GM11168 (cell line): Measurements from ENCODE around the gene USP17L15.
"Not testable (repeated sequence)": the region's sequence is repeated elsewhere in the genome, so short reads cannot be mapped to it uniquely, and the experiment has no call there.

Experiments used
- in situ Hi-C: fragments of 300-500 bp; cut with MboI; formaldehyde crosslinking; loops from one replicate; pipeline ENCODE4 v1.12.0; 2022; ENCODE audit warnings: low sequenced_read_pairs; ENCODE audit not compliant: unreplicated experiment

The USP17L15 gene

GRCh38 chr4:9234085-9234484 is at the start of gene USP17L15:
TSS of gene USP17L15 (plus strand) at chr4:9234385. CDS start at chr4:9234385, 0 bp downstream.
- in situ Hi-C loops: loop anchor here (25.0 kb wide), 1 partner anchor 153 kb away; no protein-coding TSS in a partner anchor

DNA sequence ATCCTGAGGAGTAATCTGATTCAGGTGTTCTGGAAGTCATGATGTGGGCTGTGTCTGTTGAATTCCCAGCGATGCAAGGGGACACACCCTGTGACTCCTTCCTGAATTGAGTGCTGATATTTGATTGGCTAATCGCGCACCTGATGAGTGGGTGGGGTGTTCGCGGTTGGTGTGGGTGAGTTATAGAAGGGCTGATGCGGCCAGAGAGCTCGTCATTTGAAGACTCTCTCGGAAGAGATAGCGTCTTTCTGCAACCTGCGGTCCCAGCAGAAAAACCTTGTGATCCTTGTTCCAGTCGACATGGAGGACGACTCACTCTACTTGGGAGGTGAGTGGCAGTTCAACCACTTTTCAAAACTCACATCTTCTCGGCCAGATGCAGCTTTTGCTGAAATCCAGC is 23.8 kb upstream of the USP17L15 start, which contains the start of gene USP17L10:
TSS of gene USP17L10 (plus strand) at position 301 of the 400 bp plus-strand sequence. CDS start at position 301, 0 bp downstream.
- in situ Hi-C loops: not testable (repeated sequence)

DNA sequence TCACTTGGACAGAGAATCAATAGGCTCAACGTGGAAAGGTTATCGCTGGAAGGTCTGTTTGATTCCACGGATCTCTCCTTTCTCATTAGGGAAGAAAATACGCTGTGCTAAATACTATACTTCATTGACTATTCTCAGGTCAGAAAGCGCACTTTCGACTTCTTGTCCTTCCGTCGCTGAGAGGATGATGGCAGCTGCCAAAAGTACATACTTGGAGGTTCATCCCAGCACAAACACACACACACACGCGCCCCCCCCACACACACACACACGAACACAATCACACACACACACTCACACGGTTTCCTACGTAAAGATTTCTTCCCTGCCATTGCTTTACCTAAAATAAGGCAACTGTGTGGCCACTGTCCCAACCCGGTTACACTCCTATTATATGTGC is 19.5 kb upstream of the USP17L15 start:
- in situ Hi-C loops: not testable (repeated sequence)

- in situ Hi-C loops: not testable (repeated sequence)
Observed at GRCh38 chr4:9215105-9215504, 19.1 kb upstream of the USP17L15 start, which contains the start of gene USP17L11. TSS of gene USP17L11 (plus strand) at chr4:9215405. CDS start at chr4:9215405, 0 bp downstream.

DNA sequence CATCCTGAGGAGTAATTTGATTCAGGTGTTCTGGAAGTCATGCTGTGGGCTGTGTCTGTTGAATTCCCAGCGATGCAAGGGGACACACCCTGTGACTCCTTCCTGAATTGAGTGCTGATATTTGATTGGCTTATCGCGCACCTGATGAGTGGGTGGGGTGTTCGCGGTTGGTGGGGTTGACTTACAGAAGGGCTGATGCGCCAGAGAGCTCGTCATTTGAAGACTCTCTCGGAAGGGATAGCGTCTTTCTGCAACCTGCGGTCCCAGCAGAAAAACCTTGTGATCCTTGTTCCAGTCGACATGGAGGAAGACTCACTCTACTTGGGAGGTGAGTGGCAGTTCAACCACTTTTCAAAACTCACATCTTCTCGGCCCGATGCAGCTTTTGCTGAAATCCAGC is 14.3 kb upstream of the USP17L15 start, which contains the start of gene USP17L12:
TSS of gene USP17L12 (plus strand) at position 301 of the 400 bp plus-strand sequence. CDS start at position 301, 0 bp downstream.
- in situ Hi-C loops: not testable (repeated sequence)

DNA sequence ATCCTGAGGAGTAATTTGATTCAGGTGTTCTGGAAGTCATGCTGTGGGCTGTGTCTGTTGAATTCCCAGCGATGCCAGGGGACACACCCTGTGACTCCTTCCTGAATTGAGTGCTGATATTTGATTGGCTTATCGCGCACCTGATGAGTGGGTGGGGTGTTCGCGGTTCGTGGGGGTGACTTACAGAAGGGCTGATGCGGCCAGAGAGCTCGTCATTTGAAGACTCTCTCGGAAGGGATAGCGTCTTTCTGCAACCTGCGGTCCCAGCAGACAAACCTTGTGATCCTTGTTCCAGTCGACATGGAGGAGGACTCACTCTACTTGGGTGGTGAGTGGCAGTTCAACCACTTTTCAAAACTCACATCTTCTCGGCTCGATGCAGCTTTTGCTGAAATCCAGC is 9.6 kb upstream of the USP17L15 start, which contains the start of gene USP17L13:
TSS of gene USP17L13 (plus strand) at position 301 of the 400 bp plus-strand sequence. CDS start at position 301, 0 bp downstream.
- in situ Hi-C loops: not testable (repeated sequence)

DNA sequence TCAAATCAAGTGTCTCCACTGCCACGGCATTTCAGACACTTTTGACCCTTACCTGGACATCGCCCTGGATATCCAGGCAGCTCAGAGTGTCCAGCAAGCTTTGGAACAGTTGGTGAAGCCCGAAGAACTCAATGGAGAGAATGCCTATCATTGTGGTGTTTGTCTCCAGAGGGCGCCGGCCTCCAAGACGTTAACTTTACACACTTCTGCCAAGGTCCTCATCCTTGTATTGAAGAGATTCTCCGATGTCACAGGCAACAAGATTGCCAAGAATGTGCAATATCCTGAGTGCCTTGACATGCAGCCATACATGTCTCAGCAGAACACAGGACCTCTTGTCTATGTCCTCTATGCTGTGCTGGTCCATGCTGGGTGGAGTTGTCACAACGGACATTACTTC is 3.9 kb upstream of the USP17L15 start:
- in situ Hi-C loops: loop anchor here (25.0 kb wide), 1 partner anchor 157 kb away; no protein-coding TSS in a partner anchor

DNA sequence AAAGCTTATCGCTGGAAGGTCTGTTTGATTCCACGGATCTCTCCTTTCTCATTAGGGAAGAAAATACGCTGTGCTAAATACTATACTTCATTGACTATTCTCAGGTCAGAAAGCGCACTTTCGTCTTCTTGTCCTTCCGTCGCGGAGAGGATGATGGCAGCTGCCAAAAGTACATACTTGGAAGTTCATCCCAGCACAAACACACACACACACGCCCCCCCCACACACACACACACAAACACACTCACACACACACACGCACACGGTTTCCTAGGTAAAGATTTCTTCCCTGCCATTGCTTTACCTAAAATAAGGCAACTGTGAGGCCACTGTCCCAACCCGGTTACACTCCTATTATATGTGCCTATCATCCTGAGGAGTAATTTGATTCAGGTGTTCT is 4.3 kb downstream of the USP17L15 start:
- in situ Hi-C loops: loop anchor here (25.0 kb wide), 1 partner anchor 149 kb away; no protein-coding TSS in a partner anchor

DNA sequence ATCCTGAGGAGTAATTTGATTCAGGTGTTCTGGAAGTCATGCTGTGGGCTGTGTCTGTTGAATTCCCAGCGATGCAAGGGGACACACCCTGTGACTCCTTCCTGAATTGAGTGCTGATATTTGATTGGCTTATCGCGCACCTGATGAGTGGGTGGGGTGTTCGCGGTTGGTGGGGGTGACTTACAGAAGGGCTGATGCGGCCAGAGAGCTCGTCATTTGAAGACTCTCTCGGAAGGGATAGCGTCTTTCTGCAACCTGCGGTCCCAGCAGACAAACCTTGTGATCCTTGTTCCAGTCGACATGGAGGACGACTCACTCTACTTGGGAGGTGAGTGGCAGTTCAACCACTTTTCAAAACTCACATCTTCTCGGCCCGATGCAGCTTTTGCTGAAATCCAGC is 9.4 kb downstream of the USP17L15 start, which contains the start of gene USP17L17:
TSS of gene USP17L17 (plus strand) at position 301 of the 400 bp plus-strand sequence. CDS start at position 301, 0 bp downstream.
- in situ Hi-C loops: loop anchor here (25.0 kb wide), 1 partner anchor 144 kb away; no protein-coding TSS in a partner anchor

DNA sequence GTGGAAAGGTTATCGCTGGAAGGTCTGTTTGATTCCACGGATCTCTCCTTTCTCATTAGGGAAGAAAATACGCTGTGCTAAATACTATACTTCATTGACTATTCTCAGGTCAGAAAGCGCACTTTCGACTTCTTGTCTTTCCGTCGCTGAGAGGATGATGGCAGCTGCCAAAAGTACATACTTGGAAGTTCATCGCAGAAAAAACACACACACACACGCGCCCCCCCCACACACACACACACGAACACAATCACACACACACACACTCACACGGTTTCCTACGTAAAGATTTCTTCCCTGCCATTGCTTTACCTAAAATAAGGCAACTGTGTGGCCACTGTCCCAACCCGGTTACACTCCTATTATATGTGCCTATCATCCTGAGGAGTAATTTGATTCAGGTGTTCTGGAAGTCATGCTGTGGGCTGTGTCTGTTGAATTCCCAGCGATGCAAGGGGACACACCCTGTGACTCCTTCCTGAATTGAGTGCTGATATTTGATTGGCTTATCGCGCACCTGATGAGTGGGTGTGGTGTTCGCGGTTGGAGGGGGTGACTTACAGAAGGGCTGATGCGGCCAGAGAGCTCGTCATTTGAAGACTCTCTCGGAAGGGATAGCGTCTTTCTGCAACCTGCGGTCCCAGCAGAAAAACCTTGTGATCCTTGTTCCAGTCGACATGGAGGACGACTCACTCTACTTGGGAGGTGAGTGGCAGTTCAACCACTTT is 13.9 kb downstream of the USP17L15 start, which contains the start of gene USP17L18:
TSS of gene USP17L18 (plus strand) at position 678 of the 728 bp plus-strand sequence. CDS start at position 678, 0 bp downstream.
- in situ Hi-C loops: loop anchor here (25.0 kb wide), 1 partner anchor 139 kb away; no protein-coding TSS in a partner anchor

GRCh38 chr4:9253078-9253477 is 18.9 kb downstream of the USP17L15 start, which contains the start of gene USP17L19:
TSS of gene USP17L19 (plus strand) at chr4:9253378. CDS start at chr4:9253378, 0 bp downstream.
- in situ Hi-C loops: loop anchor here (25.0 kb wide), 1 partner anchor 116 kb away; no protein-coding TSS in a partner anchor

DNA sequence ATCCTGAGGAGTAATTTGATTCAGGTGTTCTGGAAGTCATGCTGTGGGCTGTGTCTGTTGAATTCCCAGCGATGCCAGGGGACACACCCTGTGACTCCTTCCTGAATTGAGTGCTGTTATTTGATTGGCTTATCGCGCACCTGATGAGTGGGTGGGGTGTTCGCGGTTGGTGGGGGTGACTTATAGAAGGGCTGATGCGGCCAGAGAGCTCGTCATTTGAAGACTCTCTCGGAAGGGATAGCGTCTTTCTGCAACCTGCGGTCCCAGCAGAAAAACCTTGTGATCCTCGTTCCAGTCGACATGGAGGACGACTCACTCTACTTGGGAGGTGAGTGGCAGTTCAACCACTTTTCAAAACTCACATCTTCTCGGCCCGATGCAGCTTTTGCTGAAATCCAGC is 23.6 kb downstream of the USP17L15 start, which contains the start of gene USP17L20:
TSS of gene USP17L20 (plus strand) at position 301 of the 400 bp plus-strand sequence. CDS start at position 301, 0 bp downstream.
- in situ Hi-C loops: loop anchor here (25.0 kb wide), 1 partner anchor 121 kb away; no protein-coding TSS in a partner anchor

DNA sequence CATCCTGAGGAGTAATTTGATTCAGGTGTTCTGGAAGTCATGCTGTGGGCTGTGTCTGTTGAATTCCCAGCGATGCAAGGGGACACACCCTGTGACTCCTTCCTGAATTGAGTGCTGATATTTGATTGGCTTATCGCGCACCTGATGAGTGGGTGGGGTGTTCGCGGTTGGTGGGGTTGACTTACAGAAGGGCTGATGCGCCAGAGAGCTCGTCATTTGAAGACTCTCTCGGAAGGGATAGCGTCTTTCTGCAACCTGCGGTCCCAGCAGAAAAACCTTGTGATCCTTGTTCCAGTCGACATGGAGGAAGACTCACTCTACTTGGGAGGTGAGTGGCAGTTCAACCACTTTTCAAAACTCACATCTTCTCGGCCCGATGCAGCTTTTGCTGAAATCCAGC is 28.4 kb downstream of the USP17L15 start, which contains the start of gene USP17L21:
TSS of gene USP17L21 (plus strand) at position 301 of the 400 bp plus-strand sequence. CDS start at position 301, 0 bp downstream.
- in situ Hi-C loops: loop anchor here (25.0 kb wide), 1 partner anchor 125 kb away; no protein-coding TSS in a partner anchor

DNA sequence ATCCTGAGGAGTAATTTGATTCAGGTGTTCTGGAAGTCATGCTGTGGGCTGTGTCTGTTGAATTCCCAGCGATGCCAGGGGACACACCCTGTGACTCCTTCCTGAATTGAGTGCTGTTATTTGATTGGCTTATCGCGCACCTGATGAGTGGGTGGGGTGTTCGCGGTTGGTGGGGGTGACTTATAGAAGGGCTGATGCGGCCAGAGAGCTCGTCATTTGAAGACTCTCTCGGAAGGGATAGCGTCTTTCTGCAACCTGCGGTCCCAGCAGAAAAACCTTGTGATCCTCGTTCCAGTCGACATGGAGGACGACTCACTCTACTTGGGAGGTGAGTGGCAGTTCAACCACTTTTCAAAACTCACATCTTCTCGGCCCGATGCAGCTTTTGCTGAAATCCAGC is 33.1 kb downstream of the USP17L15 start, which contains the start of gene USP17L22:
TSS of gene USP17L22 (plus strand) at position 301 of the 400 bp plus-strand sequence. CDS start at position 301, 0 bp downstream.
- in situ Hi-C loops: loop anchor here (25.0 kb wide), 1 partner anchor 130 kb away; no protein-coding TSS in a partner anchor

GRCh38 chr4:9271719-9272118 is 37.5 kb downstream of the USP17L15 start:
- in situ Hi-C loops: loop anchor here (25.0 kb wide), 1 partner anchor 134 kb away; no protein-coding TSS in a partner anchor
